Activated CD4-positive, alpha-beta memory T cell treated with anti-CD3 and anti-CD28 coated beads, Interleukin-2, amount 10 ng/mL, durations not matched to agents 7 days and 5 days (primary cell): ENCODE data around the gene ERP27. TPM values are rescaled to one million over a fixed set of nuclear protein-coding genes. Genes with fewer than 3 reads are reported as not detected.

Experiments
- CTCF ChIA-PET: fragments of 350-600 bp; sonication (Branson Sonifier 250); formaldehyde crosslinking; loops from one replicate; lab custom pipeline; 2021; ENCODE audit warnings: antibody characterized with exemption, inconsistent platforms; lab: Charles Lee
- POLR2A ChIA-PET: fragments of 350-600 bp; sonication (Branson Sonifier 250); formaldehyde crosslinking; loops from one replicate; lab custom pipeline; 2021; ENCODE audit warnings: antibody characterized with exemption; lab: Charles Lee
- DNase-seq: peaks from one replicate; pipeline ENCODE4 v3.0.0-alpha.2; 2020
- H3K27ac Mint-ChIP-seq: one replicate; pipeline ENCODE4 v1.8.0; 2021; ENCODE audit warnings: mild to moderate bottlenecking, mixed read lengths
- H3K27me3 Mint-ChIP-seq: one replicate; pipeline ENCODE4 v1.8.0; 2021; ENCODE audit warnings: mixed read lengths
- H3K36me3 Mint-ChIP-seq: one replicate; pipeline ENCODE4 v1.8.0; 2021; ENCODE audit warnings: low read depth, mixed read lengths
- H3K4me1 Mint-ChIP-seq: one replicate; pipeline ENCODE4 v1.8.0; 2021; ENCODE audit warnings: mixed read lengths
- H3K4me3 Mint-ChIP-seq: one replicate; pipeline ENCODE4 v1.8.0; 2021; ENCODE audit warnings: mild to moderate bottlenecking, mixed read lengths
- H3K9me3 Mint-ChIP-seq: one replicate; pipeline ENCODE4 v1.8.0; 2021; ENCODE audit warnings: mixed read lengths
- total RNA-seq, 2 experiments: library from RNA; stranded (reverse); gene quantifications; one replicate each; pipeline ENCODE4 v1.2.3, GENCODE V29; 2021

Gene ERP27
- total RNA-seq: 1 to 10 TPM; 7.2 to 8.5 TPM

DNA sequence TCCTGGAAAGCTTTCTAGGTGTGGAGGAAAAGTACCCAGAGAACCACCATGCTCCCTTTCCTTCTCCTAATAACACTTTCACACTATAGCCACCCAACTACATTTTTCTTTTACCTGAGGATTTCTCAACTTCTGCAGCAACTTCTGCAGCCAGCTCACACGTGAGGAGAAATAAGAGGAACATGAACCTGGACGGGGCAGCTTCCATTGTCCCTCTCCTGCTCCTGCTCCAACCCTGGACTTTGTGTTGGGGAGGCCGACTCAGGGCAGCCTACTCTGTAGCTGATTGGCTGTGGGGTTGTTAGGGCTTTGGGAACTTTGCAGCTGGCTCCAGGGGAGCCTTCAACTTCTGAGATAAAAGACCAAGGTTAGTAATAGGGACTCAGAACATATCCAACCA is at the start of gene ERP27:
Gene ERP27, minus strand, starts transcription at position 237 of the 400 bp plus-strand sequence. Its CDS starts 29 bp downstream, at position 208.
- DNase-seq: no peak
- H3K27me3 Mint-ChIP-seq: no peaks in the 10 kb centered on the region
- CTCF ChIA-PET: interaction anchor here (1.3 to 2.3 kb wide), 4 partner anchors 10 to 53 kb away, joined by 3 to 10 read pairs (median 5); no protein-coding TSS in a partner anchor
- H3K9me3 Mint-ChIP-seq: no peaks in the 10 kb centered on the region
- peaks cover 83% of the 10 kb centered on the region for H3K36me3 Mint-ChIP-seq
- no peak within 1 kb of the TSS for H3K4me3 Mint-ChIP-seq
- POLR2A ChIA-PET: interaction anchor here (0.9 to 2.7 kb wide), 9 partner anchors 10 to 167 kb away, joined by 3 to 13 read pairs (median 4); partner anchors contain the start of gene ARHGDIB
- peak within 1 kb of the TSS; percentile 33 for H3K27ac Mint-ChIP-seq
- peaks cover 20% of the 10 kb centered on the region for H3K4me1 Mint-ChIP-seq

- Mint-ChIP-seq H3K9me3 (peaks cover 13% of the 10 kb centered on the region), H3K27ac (no peak overlapping the region), H3K27me3 (no peaks in the 10 kb centered on the region), H3K4me3 (no peak overlapping the region), H3K36me3 (no peaks in the 10 kb centered on the region), H3K4me1 (peaks cover 17% of the 10 kb centered on the region)
- ChIA-PET POLR2A (no interaction called here), CTCF (no interaction called here)
- no peak for DNase-seq
Observed at GRCh38 chr12:14988035-14988434, 49.7 kb upstream of the ERP27 start.

DNA sequence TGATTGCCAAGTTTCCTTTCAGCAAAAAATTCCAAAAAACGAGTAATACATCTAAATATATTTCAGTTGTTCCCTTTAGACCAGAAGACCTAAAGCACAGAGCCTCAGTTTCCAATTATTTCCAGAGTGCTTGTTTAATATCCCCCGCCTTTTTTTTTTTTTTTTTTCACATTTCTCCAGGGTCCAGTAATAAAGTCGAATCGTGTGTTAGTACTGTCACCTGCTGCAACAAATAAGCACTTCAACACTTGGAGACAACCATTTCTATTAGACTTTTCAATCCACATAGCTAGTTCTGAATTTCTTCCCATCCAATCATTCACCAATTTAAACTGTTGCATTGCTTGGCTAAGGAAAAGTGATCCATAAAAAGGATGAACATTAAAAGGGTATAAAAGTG is 48.1 kb upstream of the ERP27 start:
- DNase-seq: no peak
- Mint-ChIP-seq H3K4me1 (peaks cover 28% of the 10 kb centered on the region), H3K27me3 (no peaks in the 10 kb centered on the region), H3K36me3 (peaks cover under 1% of the 10 kb centered on the region), H3K4me3 (no peak overlapping the region), H3K27ac (no peak overlapping the region), H3K9me3 (peaks cover 12% of the 10 kb centered on the region)
- CTCF ChIA-PET: interaction anchor here (0.7 to 1.3 kb wide), 4 partner anchors 9 to 217 kb away, joined by 3 to 5 read pairs (median 4); partner anchors contain the start of gene ERP27
- POLR2A ChIA-PET: no interaction called here

GRCh38 chr12:14984766-14985285 is 46.5 kb upstream of the ERP27 start:
- DNase-seq: no peak
- H3K4me3 Mint-ChIP-seq: no peak overlapping the region
- ChIA-PET POLR2A (interaction anchor here (1.8 kb wide), 1 partner anchor 23 kb away, joined by 5 read pairs; the partner anchor contains the start of gene ARHGDIB), CTCF (no interaction called here)
- peaks cover 3% of the 10 kb centered on the region for H3K9me3 Mint-ChIP-seq
- H3K4me1 Mint-ChIP-seq: peaks cover 44% of the 10 kb centered on the region
- H3K27me3 Mint-ChIP-seq: no peaks in the 10 kb centered on the region
- H3K27ac Mint-ChIP-seq: no peak overlapping the region
- H3K36me3 Mint-ChIP-seq: peaks cover 4% of the 10 kb centered on the region

DNA sequence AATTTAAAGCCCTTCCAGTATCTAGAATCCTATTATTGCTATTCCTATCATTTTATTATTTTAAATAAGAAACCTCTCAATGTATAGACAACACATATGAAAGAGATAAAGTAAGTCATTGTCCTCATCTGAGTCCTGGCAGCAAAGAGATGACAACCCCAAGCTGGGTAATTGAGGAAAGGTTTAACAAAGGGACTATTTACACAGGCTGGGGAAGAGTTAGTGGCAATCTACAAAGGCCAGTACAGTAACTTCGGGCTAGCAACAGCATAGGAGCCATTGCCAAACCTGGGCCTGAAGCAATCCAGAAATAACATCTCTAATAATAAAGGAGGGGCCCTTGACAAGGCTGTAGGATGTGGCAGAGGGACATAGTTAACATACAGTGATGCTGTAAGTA is 45.7 kb upstream of the ERP27 start:
- POLR2A ChIA-PET: interaction anchor here (1.7 kb wide), 1 partner anchor 35 kb away, joined by 3 read pairs; no protein-coding TSS in a partner anchor
- Mint-ChIP-seq H3K9me3 (no peaks in the 10 kb centered on the region), H3K4me1 (peaks cover 49% of the 10 kb centered on the region), H3K4me3 (no peak overlapping the region), H3K36me3 (peaks cover 4% of the 10 kb centered on the region), H3K27ac (no peak overlapping the region), H3K27me3 (no peaks in the 10 kb centered on the region)
- DNase-seq: no peak
- CTCF ChIA-PET: interaction anchor here (1.4 kb wide), 1 partner anchor 11 kb away, joined by 7 read pairs; no protein-coding TSS in a partner anchor

GRCh38 chr12:14982991-14983390 is 44.7 kb upstream of the ERP27 start:
- Mint-ChIP-seq H3K4me3 (no peak overlapping the region), H3K9me3 (no peaks in the 10 kb centered on the region), H3K36me3 (peaks cover 4% of the 10 kb centered on the region), H3K27me3 (no peaks in the 10 kb centered on the region), H3K4me1 (peaks cover 54% of the 10 kb centered on the region), H3K27ac (peak overlapping the region; percentile 55)
- DNase-seq: no peak
- ChIA-PET POLR2A (interaction anchor here (1.7 kb wide), 2 partner anchors 21 to 34 kb away, joined by 3 to 11 read pairs; partner anchors contain the start of gene ARHGDIB), CTCF (interaction anchor here (1.0 to 1.4 kb wide), 3 partner anchors 12 to 213 kb away, joined by 3 to 7 read pairs (median 3); no protein-coding TSS in a partner anchor)

GRCh38 chr12:14982562-14982961 is 44.2 kb upstream of the ERP27 start:
- Mint-ChIP-seq H3K4me3 (no peak overlapping the region), H3K27me3 (no peaks in the 10 kb centered on the region), H3K4me1 (peaks cover 58% of the 10 kb centered on the region), H3K27ac (peak overlapping the region; percentile 55), H3K9me3 (no peaks in the 10 kb centered on the region), H3K36me3 (peaks cover 4% of the 10 kb centered on the region)
- ChIA-PET CTCF (interaction anchor here (0.7 to 1.4 kb wide), 3 partner anchors 8 to 45 kb away, joined by 3 to 7 read pairs (median 4); no protein-coding TSS in a partner anchor), POLR2A (interaction anchor here (1.7 kb wide), 2 partner anchors 21 to 34 kb away, joined by 3 to 11 read pairs; partner anchors contain the start of gene ARHGDIB)
- DNase-seq: no peak

GRCh38 chr12:14981049-14981448 is 42.7 kb upstream of the ERP27 start:
- POLR2A ChIA-PET: interaction anchor here (0.8 to 2.3 kb wide), 3 partner anchors 12 to 19 kb away, joined by 3 to 9 read pairs (median 3); partner anchors contain the start of gene ARHGDIB
- CTCF ChIA-PET: no interaction called here
- H3K9me3 Mint-ChIP-seq: no peaks in the 10 kb centered on the region
- H3K4me1 Mint-ChIP-seq: peaks cover 58% of the 10 kb centered on the region
- H3K27ac Mint-ChIP-seq: no peak overlapping the region
- no peak overlapping the region for H3K4me3 Mint-ChIP-seq
- DNase-seq: no peak
- no peaks in the 10 kb centered on the region for H3K27me3 Mint-ChIP-seq
- peaks cover 4% of the 10 kb centered on the region for H3K36me3 Mint-ChIP-seq

- no peak overlapping the region for H3K27ac Mint-ChIP-seq
- H3K4me1 Mint-ChIP-seq: peaks cover 54% of the 10 kb centered on the region
- ChIA-PET POLR2A (interaction anchor here (2.3 kb wide), 1 partner anchor 18 kb away, joined by 9 read pairs; the partner anchor contains the start of gene ARHGDIB), CTCF (no interaction called here)
- H3K9me3 Mint-ChIP-seq: no peaks in the 10 kb centered on the region
- no peak for DNase-seq
- H3K36me3 Mint-ChIP-seq: peaks cover 4% of the 10 kb centered on the region
- no peak overlapping the region for H3K4me3 Mint-ChIP-seq
- H3K27me3 Mint-ChIP-seq: no peaks in the 10 kb centered on the region
Observed at GRCh38 chr12:14979468-14979867, 41.1 kb upstream of the ERP27 start.

DNA sequence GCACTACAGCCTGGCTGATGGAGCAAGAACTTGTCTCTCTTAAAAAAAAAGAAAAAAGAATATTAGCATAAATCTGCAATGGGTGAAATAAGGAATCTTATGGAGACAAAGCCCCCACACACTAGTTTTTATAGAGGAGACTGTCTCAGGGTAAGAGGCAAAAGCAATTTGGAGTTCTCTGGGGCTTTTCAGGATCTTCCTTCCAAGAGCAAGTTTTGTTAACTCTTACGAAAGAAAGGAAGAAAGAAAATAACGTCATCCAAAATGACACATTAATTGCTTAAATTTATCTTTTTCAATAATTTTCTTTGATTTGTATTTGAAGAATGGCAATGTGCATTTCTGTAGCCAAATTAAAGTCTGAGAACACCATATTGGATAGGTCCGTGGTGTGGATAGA is 38.3 kb upstream of the ERP27 start:
- H3K27me3 Mint-ChIP-seq: peaks cover 2% of the 10 kb centered on the region
- peaks cover 4% of the 10 kb centered on the region for H3K36me3 Mint-ChIP-seq
- no peaks in the 10 kb centered on the region for H3K9me3 Mint-ChIP-seq
- no peak overlapping the region for H3K4me3 Mint-ChIP-seq
- H3K4me1 Mint-ChIP-seq: peaks cover 42% of the 10 kb centered on the region
- ChIA-PET CTCF (no interaction called here), POLR2A (interaction anchor here (1.8 kb wide), 1 partner anchor 15 kb away, joined by 7 read pairs; the partner anchor contains the start of gene ARHGDIB)
- H3K27ac Mint-ChIP-seq: no peak overlapping the region
- no peak for DNase-seq

DNA sequence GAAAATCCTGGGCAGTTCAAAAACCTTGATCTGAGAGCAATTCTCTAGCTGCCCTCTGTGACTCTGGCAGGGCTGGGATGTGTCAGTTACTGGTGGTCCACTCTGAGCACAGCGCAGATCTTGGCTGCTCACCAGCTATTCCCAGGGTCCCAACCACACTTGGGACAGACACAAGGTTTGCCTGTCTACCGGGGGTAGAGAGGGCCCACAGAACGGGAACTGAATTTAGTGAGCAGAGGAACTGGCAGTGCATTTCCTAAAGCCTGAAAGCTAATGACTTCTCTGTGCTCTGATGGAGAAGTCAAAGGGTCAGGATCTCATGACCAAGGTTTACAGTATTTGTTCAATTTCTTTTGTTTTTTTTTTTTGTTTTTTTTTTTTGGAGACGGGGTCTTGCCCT is 37.1 kb upstream of the ERP27 start:
- Mint-ChIP-seq H3K9me3 (no peaks in the 10 kb centered on the region), H3K4me3 (no peak overlapping the region), H3K36me3 (no peaks in the 10 kb centered on the region), H3K27ac (no peak overlapping the region), H3K27me3 (peaks cover 2% of the 10 kb centered on the region), H3K4me1 (peaks cover 34% of the 10 kb centered on the region)
- ChIA-PET POLR2A (interaction anchor here (1.1 kb wide), 1 partner anchor 13 kb away, joined by 4 read pairs; the partner anchor contains the start of gene ARHGDIB), CTCF (no interaction called here)
- DNase-seq: no peak

- H3K27ac Mint-ChIP-seq: no peak overlapping the region
- CTCF ChIA-PET: no interaction called here
- peaks cover 4% of the 10 kb centered on the region for H3K36me3 Mint-ChIP-seq
- no peaks in the 10 kb centered on the region for H3K9me3 Mint-ChIP-seq
- POLR2A ChIA-PET: no interaction called here
- no peak overlapping the region for H3K4me3 Mint-ChIP-seq
- peaks cover 2% of the 10 kb centered on the region for H3K27me3 Mint-ChIP-seq
- no peak for DNase-seq
- H3K4me1 Mint-ChIP-seq: peaks cover 32% of the 10 kb centered on the region
Observed at GRCh38 chr12:14974633-14975032, 36.3 kb upstream of the ERP27 start.

DNA sequence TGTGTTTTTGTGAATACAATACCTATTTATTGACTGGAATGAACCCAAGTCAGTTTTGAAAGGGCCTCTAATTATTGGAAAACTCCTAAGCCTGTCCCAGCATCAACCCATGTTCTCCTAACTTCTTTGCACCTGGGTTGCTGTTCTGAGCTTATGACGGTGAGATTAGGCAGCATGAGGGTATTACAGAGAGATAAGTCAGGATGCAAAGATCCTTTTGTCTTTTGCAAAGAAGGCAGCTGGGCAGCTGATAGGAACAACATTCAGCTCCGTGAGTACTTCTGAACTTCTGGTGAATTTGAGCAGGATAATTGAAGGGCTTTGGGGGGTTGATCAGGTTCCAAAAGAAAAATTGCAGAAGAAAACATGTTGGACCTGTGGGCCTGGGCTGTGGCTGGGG is 34.5 kb upstream of the ERP27 start, which contains the start of gene PDE6H:
Gene PDE6H, plus strand, starts transcription at position 227 of the 400 bp plus-strand sequence. CDS start 4,971 bp downstream, outside the sequence.
- Mint-ChIP-seq H3K27ac (no peak within 1 kb of the TSS), H3K4me3 (no peak within 1 kb of the TSS), H3K36me3 (peaks cover 4% of the 10 kb centered on the region), H3K4me1 (peaks cover 17% of the 10 kb centered on the region), H3K9me3 (peaks cover 2% of the 10 kb centered on the region), H3K27me3 (peaks cover 2% of the 10 kb centered on the region)
- no peak for DNase-seq
- POLR2A ChIA-PET: interaction anchor here (2.0 kb wide), 1 partner anchor 10 kb away, joined by 15 read pairs; the partner anchor contains the start of gene ARHGDIB
- CTCF ChIA-PET: no interaction called here
